Stimulated activated CD4-positive, alpha-beta T cell treated with anti-CD3 and anti-CD28 coated beads, TNF-alpha, amount 100 ng/mL, for 24 hours (primary cell): Measurements from ENCODE around the gene FANK1.

Experiments used
- DNase-seq, 3 experiments: peaks; one replicate each; pipeline ENCODE4 v3.0.0-alpha.2; 2020; ENCODE audit warnings: low read depth in 3 of 3

Gene FANK1, protein sequence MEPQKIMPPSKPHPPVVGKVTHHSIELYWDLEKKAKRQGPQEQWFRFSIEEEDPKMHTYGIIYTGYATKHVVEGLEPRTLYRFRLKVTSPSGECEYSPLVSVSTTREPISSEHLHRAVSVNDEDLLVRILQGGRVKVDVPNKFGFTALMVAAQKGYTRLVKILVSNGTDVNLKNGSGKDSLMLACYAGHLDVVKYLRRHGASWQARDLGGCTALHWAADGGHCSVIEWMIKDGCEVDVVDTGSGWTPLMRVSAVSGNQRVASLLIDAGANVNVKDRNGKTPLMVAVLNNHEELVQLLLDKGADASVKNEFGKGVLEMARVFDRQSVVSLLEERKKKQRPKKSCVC

DNA sequence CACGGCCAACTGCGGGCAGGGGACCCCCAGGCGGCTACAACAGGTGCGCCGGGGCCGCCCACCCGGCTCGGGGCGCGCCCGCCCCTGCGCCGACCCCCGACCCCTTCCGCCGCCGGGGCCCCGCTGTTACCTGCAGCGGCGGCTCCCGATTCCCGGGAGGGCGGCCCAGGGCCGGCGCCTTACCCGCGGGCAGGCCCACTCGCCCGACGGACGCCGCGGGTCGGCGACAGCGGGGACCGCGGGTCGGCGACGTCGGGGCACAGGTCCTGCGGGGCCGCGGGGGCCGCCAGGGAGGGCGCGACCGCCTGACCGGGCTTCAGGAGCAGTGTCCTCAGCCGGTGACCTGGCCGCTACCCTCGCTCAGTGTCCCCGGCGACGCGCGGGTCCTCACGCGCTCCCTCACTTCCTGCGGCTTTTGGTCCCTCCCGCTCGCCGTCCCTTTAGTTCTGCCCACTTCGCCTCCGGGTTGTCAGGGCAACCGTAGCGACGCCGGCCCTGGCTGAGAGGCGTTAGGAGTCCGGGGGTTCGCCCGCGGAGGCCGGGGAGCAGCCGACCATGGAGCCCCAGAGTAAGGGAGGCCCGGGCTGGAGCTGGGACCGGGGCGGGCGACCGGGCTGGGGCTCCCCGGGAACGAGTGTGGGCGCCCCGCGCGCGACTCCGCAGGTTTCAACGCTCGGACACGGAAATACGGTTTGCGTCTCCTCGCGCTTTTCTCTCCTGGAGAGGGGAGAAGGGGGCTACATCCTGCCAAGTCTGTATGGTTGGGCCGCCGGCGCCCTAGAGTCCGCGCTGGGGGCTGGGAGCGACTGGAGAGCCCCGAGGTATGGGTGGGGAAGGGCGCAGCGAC lies at the start of gene FANK1:
Gene FANK1 (plus strand): TSS at position 477 of the 847 bp plus-strand sequence. CDS start 79 bp downstream, at position 556.
- DNase-seq = peak; percentile 55 to 83 (median 64)

DNA sequence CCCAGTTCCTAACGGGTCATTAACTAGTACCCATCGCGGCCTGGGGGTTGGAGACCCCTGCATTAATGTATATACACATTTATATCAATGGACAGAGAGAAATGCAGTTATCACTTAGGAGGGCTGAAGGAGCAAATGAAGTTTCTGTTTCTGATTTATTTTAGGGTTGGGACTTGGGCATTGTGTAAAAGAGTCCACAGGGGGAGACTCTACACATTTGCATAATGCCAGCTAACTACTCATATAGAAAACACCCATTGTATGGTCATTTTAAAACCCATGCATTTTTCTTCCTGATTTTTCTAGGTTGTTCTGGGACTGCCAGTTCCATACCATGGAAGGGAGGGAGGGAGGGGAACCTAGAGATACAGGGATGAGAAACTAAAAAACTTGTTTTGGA lies 49.5 kb upstream of the FANK1 start:
- DNase-seq = no peak

DNA sequence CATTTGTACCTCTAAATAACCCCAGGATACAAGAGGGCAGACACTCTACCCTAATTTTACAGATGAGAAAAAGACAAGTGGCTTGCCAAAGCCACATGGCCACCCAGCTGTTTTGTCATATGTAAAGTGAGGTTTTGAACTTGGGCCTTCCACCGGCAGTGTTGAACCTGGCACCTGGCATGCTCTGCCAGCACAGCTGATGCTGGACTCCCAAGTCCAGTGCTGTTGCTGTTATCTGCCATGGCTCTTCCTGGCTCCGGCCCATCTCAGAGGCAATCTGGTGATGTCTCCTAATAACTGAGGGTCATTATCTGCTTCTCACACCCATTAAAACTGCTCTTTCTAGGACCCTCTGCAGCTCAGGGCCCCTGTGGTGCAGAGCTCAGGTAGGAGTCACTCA lies 48.0 kb upstream of the FANK1 start:
- DNase-seq = no peak

DNA sequence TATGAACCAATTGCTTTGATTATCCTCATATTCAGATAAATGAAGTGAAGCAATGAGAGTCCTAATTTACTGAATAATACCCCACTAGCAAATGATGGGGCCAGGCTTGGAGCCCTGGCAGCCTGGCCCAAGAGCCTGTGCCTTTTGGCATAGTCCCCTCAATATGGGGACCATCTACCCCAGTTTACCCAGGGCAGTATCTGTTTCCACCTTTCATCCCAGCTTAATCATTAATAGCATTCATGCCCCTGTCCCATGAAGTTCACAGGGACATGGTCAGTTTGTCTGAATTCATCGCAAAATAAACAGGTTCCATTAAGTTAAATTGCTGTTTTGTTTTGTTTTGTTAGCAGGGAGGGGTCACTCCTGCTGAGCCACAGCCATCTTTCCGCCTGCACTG lies 47.5 kb upstream of the FANK1 start:
- no peak for DNase-seq

DNA sequence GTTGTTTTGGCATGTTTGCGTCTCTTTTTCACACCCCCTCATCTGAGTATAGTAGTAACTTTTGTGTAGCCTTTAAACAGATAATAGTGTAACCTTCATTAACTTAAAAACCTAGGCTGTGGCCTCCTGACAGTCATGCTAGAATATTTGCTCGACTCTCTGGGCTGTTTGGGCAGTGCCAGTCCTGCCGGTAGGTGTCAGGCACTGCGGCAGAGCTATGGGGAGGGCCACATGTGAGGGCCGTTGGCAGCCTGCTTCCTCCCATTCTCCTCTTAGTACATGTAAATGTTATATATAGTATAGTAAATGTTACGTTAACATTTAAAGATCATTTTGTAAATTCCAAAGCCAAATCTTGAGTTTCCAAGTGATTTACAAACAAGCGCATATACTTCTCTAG lies 46.9 kb upstream of the FANK1 start:
- no peak for DNase-seq

DNA sequence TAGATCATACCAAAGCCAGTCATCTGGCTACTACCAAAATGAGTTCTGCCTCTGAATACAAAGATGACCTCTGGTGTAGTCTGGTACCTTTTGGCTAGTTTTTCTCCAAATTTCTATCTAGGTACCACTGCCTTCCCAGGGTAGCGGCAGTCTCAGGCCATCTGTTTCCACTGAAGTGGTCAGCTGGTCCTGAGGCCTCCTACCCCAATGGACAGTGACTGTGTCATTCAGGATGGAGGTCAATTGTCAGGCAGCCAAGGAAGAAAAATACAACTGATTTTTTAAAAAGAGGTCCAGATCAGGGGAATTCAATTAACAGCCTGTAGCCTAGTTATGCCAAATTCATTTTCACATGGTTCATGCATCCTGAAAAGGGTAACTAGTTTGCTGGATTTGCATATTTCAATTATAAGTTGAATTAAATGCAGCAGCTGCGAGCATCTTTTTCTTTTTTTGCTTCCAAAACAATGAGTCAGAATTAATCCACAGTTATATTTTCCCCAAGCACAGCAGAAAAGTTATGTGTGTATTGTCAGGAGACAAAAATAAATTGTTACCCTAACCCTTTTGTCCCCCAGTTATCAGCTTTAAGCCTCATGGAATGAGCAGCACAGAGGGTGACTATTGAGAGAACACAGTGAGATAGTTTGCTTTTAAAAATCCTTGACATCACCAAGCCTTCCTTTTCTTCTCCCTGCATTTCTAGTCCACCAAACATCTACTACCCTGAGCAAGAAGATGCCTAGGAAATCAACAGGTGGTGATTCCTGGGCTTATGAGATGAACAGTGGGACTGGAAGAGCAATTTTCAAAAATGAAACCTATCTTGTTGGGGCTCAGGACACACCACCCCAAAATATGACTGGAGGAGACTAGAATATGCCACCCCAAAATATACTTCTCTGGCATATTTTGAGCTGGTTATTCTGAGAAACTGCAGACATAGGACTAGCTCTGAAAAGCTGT lies 45.3 kb upstream of the FANK1 start:
- no peak for DNase-seq

DNA sequence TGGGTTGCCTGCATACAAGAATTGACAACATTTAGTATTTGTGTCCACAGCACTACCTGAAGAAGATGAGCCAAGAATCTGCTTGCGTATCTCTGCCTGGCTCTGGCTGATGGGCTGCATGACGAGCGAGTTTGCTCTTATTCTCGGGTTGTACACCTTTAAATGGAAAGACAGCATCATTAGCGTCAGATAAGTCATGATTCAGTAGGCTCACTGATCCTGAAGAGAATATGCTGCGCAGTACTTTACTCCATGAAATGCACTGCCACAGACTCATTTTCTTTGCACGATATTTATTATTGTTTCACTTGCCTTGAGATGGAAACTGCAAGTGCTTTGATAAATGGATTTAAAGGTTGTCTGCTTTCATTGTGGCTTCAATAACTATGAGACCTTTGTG lies 43.9 kb upstream of the FANK1 start:
- no peak for DNase-seq

DNA sequence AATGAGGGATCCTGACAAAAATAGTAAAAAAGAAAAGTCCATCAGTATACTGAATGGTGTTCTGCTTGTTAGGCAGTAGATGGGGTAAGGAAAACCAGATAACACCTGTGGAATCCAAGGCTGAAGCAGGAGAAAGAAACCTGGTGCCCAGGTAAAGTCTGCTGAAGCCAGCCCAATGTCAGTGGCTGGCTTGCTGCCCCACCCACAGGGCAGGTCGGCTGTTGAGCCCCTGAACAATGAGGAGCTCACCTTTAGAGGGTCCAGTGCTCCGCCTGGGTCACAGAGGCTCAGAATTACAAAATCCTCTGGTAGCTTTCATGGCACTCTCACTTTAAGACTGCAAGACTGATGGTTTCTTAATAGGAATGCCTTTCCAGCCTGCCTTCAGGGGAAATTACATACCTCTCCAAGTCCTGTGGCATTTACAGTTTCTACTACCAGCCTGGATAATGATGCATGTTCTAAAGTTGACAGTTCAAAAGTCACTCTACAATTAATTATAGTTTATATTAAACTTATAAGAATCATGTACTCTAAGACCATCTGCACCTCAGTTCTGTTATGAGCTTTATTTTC lies 39.1 kb upstream of the FANK1 start:
- DNase-seq = no peak

DNA sequence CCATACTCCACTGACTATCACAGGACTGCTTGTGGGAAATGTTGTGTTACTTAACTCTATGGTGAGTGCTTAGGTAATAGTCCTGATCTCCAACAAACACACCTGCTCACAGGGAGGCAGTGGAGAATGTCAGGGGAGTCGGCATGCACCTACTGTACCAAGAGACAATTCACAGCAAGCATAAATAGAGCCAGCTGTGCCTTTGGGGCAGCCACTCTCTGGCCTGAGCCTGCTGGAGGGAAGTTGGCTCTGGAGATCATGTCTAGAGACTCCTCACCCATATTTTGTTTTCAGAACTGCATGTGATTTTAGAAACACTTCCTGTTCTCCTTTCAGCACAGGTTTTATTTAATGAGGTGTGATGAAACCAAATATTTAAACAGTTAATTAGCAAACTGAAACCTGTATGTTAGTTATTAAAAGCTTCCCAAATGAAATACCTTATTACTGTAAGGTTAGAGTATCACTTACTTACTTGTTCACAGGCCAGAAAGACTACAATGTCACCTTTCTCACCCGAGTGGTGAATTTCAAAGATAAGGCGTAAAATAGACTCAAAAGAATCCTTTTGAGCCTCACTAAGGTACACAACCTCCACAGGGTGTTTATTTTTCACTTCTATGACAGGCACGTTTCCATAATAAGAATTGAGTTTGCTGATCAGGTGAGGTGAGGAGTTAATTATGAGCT lies 37.1 kb upstream of the FANK1 start:
- DNase-seq = no peak

DNA sequence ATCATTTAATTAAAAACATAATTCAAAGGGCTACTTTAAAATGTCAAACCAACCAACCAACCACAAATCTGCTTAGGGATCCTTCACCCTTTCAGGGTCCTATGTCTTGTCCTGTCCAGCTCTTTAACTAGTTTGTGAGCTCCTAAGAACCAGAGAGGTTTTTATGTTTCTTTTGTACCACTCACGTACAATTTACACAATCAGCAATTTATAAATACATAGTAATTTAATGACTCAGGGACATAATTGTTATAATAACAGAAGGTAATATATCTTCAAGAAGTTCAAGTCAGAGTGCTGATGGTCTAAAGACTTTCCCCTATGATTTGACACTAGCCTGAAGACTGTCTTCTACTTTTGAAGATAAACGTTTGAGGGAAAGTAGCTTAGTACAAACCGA lies 31.2 kb upstream of the FANK1 start:
- DNase-seq = no peak

DNA sequence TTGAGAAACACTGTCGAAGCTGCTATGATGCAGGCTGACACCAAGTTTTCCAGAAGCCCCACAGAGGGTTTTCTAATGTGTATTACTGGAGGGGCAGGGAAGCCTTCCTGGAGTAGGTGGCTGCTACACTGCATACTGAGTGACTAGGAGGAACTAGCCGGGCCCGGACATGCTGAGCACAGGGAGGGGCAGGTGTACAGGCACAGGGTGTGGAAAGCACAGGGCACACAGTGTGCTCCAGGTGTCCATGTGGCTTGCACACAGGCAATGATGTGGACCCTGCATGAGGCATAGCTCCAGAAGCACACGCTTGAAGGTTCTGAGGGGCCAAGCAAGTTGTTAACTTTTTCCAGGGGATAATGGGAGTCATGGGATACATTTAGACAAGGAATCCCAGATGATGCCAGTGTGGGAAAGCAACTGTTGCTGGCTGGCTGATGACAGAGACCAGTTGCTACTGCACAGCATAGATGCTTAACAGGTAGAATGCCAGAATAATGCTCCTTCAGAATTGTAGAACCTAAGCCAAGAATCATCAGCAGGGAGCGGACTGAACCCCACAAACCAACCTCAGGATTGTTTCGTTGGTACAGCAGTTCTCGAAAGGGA lies 29.8 kb upstream of the FANK1 start:
- no peak for DNase-seq

DNA sequence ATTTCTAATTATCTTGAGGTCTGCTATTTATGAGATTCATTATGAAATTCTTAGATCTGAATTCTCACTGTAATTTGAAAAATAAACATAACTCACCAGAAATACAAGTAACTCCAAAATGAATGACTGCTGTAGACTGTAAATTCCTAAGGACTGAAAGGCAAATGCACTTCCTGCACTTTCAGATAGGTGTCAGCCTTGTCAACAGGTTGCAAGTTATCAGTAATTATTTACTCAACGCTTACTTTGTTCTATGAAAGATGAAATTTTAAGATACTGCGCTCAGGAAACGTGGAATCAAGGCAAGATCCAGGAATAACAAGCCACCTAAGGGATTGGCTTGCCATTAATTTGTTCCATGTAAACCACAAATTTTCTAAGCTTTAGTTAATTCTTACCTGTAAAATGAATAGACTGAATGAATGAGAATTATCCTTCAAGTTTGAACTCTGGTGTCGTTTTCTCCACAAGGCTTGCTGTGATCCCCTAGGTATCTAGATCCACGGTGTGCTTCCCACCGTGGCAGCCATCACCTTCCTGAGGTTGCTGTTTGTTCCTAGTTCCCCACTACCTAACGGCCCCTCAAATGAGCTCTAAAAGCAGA lies 27.9 kb upstream of the FANK1 start:
- DNase-seq = no peak

DNA sequence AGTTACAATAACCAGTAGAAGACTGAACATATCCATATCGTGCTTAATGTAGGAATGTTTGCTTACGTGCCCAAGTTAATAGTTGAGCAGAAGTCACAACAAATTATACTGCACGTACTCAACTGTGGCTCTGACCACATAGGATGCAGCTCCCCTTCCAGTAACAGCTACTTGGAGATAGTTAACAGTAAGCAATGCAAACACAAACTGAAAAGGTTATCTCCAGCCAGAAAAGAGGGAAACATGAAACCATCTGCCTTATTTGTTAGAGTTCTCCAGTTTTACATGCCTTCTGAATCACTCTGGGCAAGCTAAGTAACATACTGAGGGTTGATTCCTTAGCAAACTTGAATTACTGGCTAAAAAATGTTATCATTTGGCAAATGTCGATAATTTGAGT lies 25.0 kb upstream of the FANK1 start:
- DNase-seq = no peak

DNA sequence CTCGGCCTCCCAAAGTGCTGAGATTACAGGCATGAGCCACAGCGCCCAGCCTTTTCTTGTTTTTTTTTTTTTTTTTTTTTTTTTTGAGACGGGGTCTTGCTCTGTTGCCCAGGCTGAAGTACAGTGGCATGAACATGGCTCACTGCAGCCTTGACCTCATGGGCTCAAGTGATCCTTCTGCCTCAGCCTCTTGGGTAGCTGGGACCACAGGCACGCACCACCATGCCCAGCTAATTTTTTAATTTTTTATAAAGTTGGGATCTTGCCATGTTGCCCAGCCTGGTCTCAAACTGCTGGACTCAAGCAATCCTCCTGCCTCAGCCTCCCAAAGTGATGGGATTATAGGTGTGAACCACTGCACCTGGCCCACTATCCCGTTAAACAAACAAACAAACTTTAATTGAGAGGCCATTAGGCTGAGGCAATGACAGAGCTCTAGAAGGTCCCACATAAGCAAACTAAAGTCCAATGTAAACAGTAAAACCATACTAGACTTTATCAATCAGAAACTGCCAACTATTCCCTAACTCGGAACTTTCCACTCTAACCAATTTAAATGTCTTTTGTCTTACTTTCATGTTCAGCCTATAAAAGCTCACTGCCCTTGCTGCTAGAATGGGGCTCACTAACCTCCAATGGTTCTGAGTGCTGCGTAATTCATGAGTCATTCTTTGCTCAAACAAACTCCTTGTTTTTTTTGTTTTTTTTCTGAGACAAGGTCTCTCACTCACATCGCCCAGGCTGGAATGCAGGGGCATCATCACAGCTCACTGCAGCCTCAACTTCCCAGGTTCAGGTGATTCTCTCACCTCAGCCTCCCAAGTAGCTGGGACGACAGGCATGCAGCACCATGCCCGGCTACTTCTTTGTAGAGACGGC lies 17.2 kb upstream of the FANK1 start:
- DNase-seq = no peak

DNA sequence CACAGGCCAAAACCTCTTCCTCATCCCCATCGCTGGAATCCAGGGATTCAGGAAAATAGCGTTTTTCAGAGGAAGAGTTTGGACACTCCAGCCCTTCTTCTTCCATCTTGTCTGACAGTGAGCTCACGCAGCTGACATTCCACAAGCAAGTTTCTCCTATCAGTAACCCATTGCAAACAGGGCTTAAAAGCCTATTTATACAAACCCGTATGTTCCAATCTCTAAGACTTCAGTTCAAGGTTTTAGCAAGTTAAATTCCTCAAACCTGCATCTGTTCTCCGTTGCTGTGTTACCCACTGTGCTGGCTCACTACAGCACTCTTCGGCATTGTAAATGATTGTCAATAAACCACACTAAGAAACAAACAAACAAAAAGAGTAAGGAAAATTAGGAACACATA lies 15.6 kb upstream of the FANK1 start:
- no peak for DNase-seq

DNA sequence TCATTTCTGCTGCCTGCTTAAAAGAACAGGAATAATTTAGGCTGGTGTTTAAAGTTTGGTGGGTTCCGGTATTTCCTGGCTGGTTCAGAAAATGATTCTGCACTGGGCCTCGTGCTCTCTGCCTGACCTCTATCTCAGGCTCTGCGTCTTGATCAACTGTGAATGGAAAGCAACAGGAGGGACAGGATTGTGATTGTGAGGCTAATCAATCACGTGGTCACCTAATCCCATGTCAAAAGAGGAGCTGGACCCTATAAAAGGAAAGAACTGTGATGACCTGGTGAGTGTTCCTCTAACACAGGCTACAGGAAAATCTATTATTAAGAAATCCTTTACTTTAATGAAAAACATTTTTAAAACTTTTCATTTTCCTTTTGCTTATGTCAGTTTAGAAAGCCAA lies 15.2 kb upstream of the FANK1 start, which contains the start of gene DHX32:
Gene DHX32 (minus strand): TSS at position 101 of the 400 bp plus-strand sequence. CDS start 468 bp downstream, outside the sequence.
- no peak for DNase-seq

DNA sequence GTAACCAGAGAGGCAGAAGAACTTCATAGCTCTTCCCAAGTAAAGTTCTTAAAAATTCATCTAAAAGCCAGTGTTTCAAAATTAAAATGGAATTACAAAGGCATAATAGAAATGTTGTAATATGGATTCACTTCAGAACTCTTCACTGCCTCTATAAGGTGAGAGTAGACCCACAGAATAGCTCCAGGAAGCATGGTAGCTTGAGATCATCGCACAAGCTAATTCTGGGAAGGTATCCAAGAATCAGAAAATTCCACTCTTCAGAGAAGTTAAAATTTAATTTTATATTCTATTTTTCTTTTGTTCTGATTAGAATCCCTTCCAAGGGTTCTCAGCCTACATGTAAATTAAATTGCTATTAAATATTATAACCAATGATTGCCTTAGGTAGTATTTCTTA lies 13.8 kb upstream of the FANK1 start:
- DNase-seq = no peak

DNA sequence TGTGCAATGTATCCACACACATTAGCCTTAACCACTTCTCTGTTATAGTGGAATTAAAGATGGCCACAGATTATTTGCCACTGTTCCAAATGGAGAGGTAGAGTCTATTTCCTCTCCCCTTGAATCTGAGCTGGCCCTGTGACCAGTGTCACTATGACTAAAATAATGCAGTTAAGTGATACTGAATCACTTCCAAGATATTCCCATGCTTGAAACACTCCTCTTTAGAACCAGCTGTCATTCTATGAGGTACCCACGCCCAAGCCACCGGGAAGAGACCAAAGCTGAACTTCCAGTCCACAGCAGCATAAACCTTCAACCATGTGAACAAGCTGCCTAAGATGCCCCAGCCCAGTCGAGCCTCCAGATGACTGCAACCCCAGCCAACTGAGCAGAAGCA lies 13.2 kb upstream of the FANK1 start:
- no peak for DNase-seq

DNA sequence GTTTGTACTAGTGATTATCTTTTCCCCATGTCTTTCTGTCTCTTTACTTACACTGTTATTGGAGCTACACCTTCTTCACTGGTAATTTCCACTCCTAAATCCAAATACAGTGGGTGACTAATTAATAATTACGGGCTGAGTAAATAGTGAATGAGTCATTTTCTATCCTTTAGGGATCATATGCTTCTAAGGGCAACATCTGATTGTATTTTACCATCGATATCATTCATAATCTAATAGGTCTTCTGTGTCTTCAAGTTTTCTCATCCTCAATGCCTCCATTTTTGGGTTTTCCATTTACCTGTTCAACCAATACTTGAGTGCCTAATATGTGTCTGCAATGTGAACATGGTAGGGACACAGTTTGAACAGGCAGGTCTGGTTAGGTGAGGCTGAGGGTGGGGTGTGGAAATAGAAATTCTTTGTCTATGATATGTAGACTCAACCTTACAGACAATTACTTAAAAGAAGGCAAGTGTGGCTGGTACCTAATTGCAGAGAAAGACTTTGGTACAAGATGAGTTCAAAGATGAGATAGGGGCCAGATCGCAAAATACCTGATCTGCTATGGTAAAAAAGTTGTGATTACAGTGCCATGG lies 9.4 kb upstream of the FANK1 start:
- DNase-seq = no peak
